ENCODE measurements around the gene AUNIP.

The AUNIP gene

DNA sequence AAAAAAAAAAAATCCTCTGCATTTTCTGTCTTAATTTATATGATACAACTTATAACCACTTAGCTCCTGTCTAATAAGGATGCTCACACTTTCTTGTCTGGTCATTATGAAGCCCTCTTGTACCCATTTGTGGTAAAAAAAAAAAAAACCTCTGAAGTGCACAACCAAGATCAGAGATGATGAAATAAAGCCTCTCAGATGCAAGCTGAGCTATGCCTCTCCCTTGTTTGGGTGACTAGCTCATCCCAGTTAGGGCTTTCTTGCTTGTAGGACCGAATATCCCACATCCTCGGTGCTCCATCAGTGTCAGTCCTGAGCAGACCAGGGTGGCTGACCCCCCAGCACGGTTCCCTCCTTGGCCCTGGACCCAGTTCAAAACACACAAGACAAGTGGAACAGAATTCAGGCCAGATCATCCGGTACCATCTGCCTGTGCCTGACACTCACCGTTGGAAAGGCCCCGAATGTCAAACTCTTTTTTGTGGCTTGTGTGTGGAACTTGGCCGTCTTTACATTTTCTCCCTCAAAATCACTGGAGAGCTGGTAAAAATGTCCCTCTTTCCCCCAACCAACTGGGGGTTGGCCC is 65.6 kb downstream of the AUNIP start:
- Histone ChIP-seq H3K27ac (no peak overlapping the region), H3K27me3 (no peaks in the 10 kb centered on the region), H3K36me3 (no peaks in the 10 kb centered on the region)

DNA sequence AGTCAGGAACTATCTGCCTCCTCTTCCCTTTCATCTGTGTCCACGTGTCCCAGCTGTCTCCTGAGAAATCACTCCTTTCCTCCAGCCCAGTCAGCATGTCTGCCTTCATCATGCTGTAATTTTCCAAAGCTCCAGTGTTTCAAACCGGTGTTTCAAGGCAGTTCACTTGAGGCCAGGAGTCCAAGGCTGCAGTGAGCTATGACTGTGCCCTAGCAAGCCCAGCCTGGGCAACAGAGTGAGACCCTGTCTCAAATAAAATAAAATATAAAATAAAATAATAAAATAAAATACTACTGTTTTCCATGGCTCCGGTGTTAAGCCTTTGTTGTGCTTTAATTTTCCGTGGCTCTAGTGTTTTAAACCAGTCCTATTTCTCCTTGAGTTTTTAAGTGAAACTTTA is 67.1 kb downstream of the AUNIP start:
- no peak overlapping the region for H3K27ac ChIP-seq
- H3K4me1 ChIP-seq: peaks cover 40% of the 10 kb centered on the region
- no peaks in the 10 kb centered on the region for H3K36me3 ChIP-seq
- H3K27me3 ChIP-seq: no peaks in the 10 kb centered on the region
- H3K9me3 ChIP-seq: no peaks in the 10 kb centered on the region
- no peak overlapping the region for H3K4me2 ChIP-seq
- no peak overlapping the region for H3K9ac ChIP-seq
- H3K4me3 ChIP-seq: no peak overlapping the region
- no peak for TF ChIP-seq Cebpa-rat (IDR thresholded peaks at IDR 0.05)
- no peaks in the 10 kb centered on the region for H4K20me1 ChIP-seq

More for the DNA sequence above, 65.6 kb downstream of the AUNIP start:
- Histone ChIP-seq H3K4me3 (no peak overlapping the region), H3K4me2 (peak overlapping the region; percentile 17), H3K4me1 (peaks cover 39% of the 10 kb centered on the region), H4K20me1 (no peaks in the 10 kb centered on the region), H3K9ac (no peak overlapping the region), H3K9me3 (no peaks in the 10 kb centered on the region)
- TF ChIP-seq Cebpa-rat (IDR thresholded peaks at IDR 0.05): no peak

- Histone ChIP-seq H3K9me3 (no peaks in the 10 kb centered on the region), H4K20me1 (no peaks in the 10 kb centered on the region), H3K9ac (no peak overlapping the region), H3K27ac (no peak overlapping the region), H3K4me2 (no peak overlapping the region), H3K36me3 (no peaks in the 10 kb centered on the region), H3K4me1 (peaks cover 38% of the 10 kb centered on the region), H3K27me3 (no peaks in the 10 kb centered on the region), H3K4me3 (no peak overlapping the region)
- TF ChIP-seq Cebpa-rat (IDR thresholded peaks at IDR 0.05): no peak
Observed at GRCh38 chr1:25790472-25790871, 68.8 kb downstream of the AUNIP start.

DNA sequence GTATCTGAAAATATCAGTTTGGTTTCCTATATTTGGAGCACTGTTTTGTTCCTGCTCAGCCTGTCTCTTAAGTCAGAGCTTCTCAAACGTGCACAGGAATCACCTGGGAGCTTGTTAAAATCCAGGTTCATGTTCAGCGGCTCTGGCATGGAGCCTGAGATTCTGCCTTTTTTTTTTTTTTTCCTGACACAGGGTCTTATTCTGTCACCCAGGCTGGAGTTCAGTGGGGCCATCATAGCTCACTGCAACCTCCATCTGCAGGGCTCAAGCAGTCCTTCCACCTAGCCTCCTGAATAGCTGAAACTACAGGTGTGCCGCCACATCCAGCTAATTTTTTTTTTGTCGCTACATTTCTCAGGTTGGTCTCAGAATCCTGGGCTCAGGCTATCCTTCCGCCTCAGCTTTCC is 71.5 kb downstream of the AUNIP start:
- peaks cover 24% of the 10 kb centered on the region for H3K4me1 ChIP-seq
- H3K4me2 ChIP-seq: peak overlapping the region; percentile 74
- no peaks in the 10 kb centered on the region for H3K27me3 ChIP-seq
- no peaks in the 10 kb centered on the region for H3K9me3 ChIP-seq
- no peaks in the 10 kb centered on the region for H3K36me3 ChIP-seq
- no peak overlapping the region for H3K4me3 ChIP-seq
- no peak overlapping the region for H3K27ac ChIP-seq
- H4K20me1 ChIP-seq: no peaks in the 10 kb centered on the region
- H3K9ac ChIP-seq: 0 out of 2 replicates have a peak overlapping the region, but pooled peaks have one; percentile 1
- TF ChIP-seq Cebpa-rat (IDR thresholded peaks at IDR 0.05): no peak

- Histone ChIP-seq H4K20me1 (no peaks in the 10 kb centered on the region), H3K4me3 (no peak overlapping the region), H3K27me3 (no peaks in the 10 kb centered on the region), H3K9me3 (no peaks in the 10 kb centered on the region), H3K36me3 (no peaks in the 10 kb centered on the region), H3K27ac (no peak overlapping the region), H3K4me2 (peak overlapping the region; percentile 74), H3K4me1 (peaks cover 24% of the 10 kb centered on the region), H3K9ac (0 out of 2 replicates have a peak overlapping the region, but pooled peaks have one; percentile 1)
- TF ChIP-seq Cebpa-rat (IDR thresholded peaks at IDR 0.05): no peak
Observed at GRCh38 chr1:25786887-25787759, 72.1 kb downstream of the AUNIP start.

- Histone ChIP-seq H4K20me1 (no peaks in the 10 kb centered on the region), H3K4me1 (peaks cover 24% of the 10 kb centered on the region), H3K4me3 (no peak overlapping the region), H3K9me3 (no peaks in the 10 kb centered on the region), H3K27ac (no peak overlapping the region), H3K9ac (no peak overlapping the region), H3K27me3 (no peaks in the 10 kb centered on the region), H3K4me2 (no peak overlapping the region), H3K36me3 (no peaks in the 10 kb centered on the region)
- TF ChIP-seq Cebpa-rat (IDR thresholded peaks at IDR 0.05): no peak
Observed at GRCh38 chr1:25785333-25786067, 73.8 kb downstream of the AUNIP start.

- H3K9ac ChIP-seq: no peak overlapping the region
- H3K4me1 ChIP-seq: peaks cover 24% of the 10 kb centered on the region
- no peaks in the 10 kb centered on the region for H3K27me3 ChIP-seq
- H4K20me1 ChIP-seq: no peaks in the 10 kb centered on the region
- TF ChIP-seq Cebpa-rat (IDR thresholded peaks at IDR 0.05): no peak
- no peaks in the 10 kb centered on the region for H3K9me3 ChIP-seq
- H3K27ac ChIP-seq: no peak overlapping the region
- H3K4me2 ChIP-seq: no peak overlapping the region
- H3K4me3 ChIP-seq: no peak overlapping the region
- H3K36me3 ChIP-seq: no peaks in the 10 kb centered on the region
Observed at GRCh38 chr1:25784575-25785051, 74.6 kb downstream of the AUNIP start.
